A673 (cell line): ENCODE measurements around the gene TLX3. TPM values are rescaled to one million over a fixed set of nuclear protein-coding genes. Genes with fewer than 3 reads are reported as not detected.

Source experiments
- BruUV-seq: library from RNA; stranded (reverse); fragments of 400-500 nt; replicated peaks from 2 replicates; lab custom pipeline; 2021; lab: Mats Ljungman, UMichigan
- CTCF ChIA-PET: fragments of 300-600 bp; sonication (Branson Sonifier 250); formaldehyde crosslinking; loops from one replicate; lab custom pipeline; 2022; ENCODE audit warnings: antibody characterized with exemption; lab: Charles Lee
- POLR2A ChIA-PET: fragments of 300-600 bp; sonication (Branson Sonifier 250); formaldehyde crosslinking; loops from one replicate; lab custom pipeline; 2022; ENCODE audit warnings: antibody characterized with exemption; ENCODE audit not compliant: low non-redundant PET; lab: Charles Lee
- DNase-seq: peaks from one replicate; pipeline ENCODE4 v3.0.0-alpha.2; 2015; ENCODE audit warnings: low spot score
- H3K27ac ChIP-seq: fragments of 200-600 bp; sonication (generic); 2 replicates; pipeline ENCODE4 v1.5.1; 2016; ENCODE audit warnings: mixed run types, low read depth, mild to moderate bottlenecking, mixed read lengths, antibody characterized with exemption, low read length; ENCODE audit not compliant: poor library complexity, severe bottlenecking
- H3K27me3 ChIP-seq: fragments of 200-600 bp; sonication (generic); replicated peaks from 2 replicates; pipeline ENCODE4 v1.6.1; 2017; ENCODE audit warnings: mixed run types, low read depth, mild to moderate bottlenecking, mixed read lengths, antibody characterized with exemption, low read length; ENCODE audit not compliant: insufficient read depth, poor library complexity
- H3K36me3 ChIP-seq: fragments of 200-600 bp; sonication (generic); 2 replicates; pipeline ENCODE4 v1.6.1; 2016; ENCODE audit warnings: mixed run types, mild to moderate bottlenecking, mixed read lengths, antibody characterized with exemption, low read length; ENCODE audit not compliant: insufficient read depth, poor library complexity, severe bottlenecking
- H3K4me1 ChIP-seq: fragments of 200-600 bp; sonication (generic); 2 replicates; pipeline ENCODE4 v1.6.1; 2017; ENCODE audit warnings: mixed run types, mild to moderate bottlenecking, mixed read lengths, antibody characterized with exemption, low read length; ENCODE audit not compliant: insufficient read depth, poor library complexity, severe bottlenecking
- H3K4me3 ChIP-seq: fragments of 200-600 bp; sonication (generic); 2 replicates; pipeline ENCODE4 v1.5.1; 2016; ENCODE audit warnings: low read depth, mixed run types, mild to moderate bottlenecking, mixed read lengths, low read length; ENCODE audit not compliant: poor library complexity, severe bottlenecking
- H3K9me3 ChIP-seq: fragments of 200-600 bp; sonication (generic); 2 replicates; pipeline ENCODE4 v1.6.1; 2016; ENCODE audit warnings: mixed run types, low read depth, mild to moderate bottlenecking, mixed read lengths, antibody characterized with exemption, low read length; ENCODE audit not compliant: poor library complexity, severe bottlenecking
- CTCF ChIP-seq: fragments of 300-800, 200-600 bp; sonication (generic); conservative IDR thresholded peaks from 2 replicates; pipeline ENCODE4 v1.5.1; 2017; ENCODE audit warnings: low read depth, mild to moderate bottlenecking, antibody characterized with exemption, low read length, moderate library complexity, mixed read lengths
- EZH2 ChIP-seq: fragments of 200-600 bp; sonication (generic); IDR thresholded peaks from 2 replicates; pipeline ENCODE4 v1.6.1; 2017; ENCODE audit warnings: borderline replicate concordance, low read depth, mild to moderate bottlenecking, mixed read lengths, antibody characterized with exemption, low read length; ENCODE audit not compliant: poor library complexity, severe bottlenecking
- intact Hi-C: fragments of 100-400 bp; cut with micrococcal nuclease; formaldehyde crosslinking; loops from one replicate; pipeline ENCODE4 v1.10.0; 2022; ENCODE audit not compliant: unreplicated experiment
- total RNA-seq: library from RNA; stranded (reverse); gene quantifications from 2 replicates; pipeline ENCODE4 v1.2.3, GENCODE V29; 2021

The TLX3 gene
- total RNA-seq, 1 experiment from 2014 or later: not detected

- DNase-seq: no peak
- intact Hi-C loops: no loop called here
- TF ChIP-seq CTCF (no peak), EZH2 (no peak)
- ChIA-PET POLR2A (no interaction called here), CTCF (no interaction called here)
- no TSS peak for BruUV-seq
- Histone ChIP-seq H3K9me3 (no peaks in the 10 kb centered on the region), H3K4me3 (no peak overlapping the region), H3K27me3 (peaks cover 4% of the 10 kb centered on the region), H3K36me3 (no peaks in the 10 kb centered on the region), H3K4me1 (no peaks in the 10 kb centered on the region), H3K27ac (no peak overlapping the region)
Observed at GRCh38 chr5:171263181-171263580, 45.9 kb upstream of the TLX3 start.

DNA sequence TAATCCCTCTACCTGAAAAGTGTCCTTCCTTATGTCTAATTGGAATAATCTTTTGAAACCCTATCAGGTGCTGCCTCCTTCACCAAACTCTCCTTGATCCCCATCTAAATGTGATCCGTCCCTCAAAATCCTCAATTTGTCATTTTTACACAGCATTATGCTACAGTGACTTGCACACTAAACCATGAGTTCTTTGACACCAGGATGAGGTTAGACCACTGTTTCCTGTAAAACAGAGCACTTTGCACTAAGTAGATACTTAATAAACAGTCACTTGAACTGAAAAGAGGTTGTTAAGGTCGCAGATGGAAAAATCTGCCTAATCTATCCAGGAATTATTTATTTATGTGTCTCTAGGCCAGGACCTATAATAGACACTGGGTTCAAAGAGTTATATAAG, 44.2 kb upstream of the TLX3 start:
- intact Hi-C loops: no loop called here
- BruUV-seq: no TSS peak

DNA sequence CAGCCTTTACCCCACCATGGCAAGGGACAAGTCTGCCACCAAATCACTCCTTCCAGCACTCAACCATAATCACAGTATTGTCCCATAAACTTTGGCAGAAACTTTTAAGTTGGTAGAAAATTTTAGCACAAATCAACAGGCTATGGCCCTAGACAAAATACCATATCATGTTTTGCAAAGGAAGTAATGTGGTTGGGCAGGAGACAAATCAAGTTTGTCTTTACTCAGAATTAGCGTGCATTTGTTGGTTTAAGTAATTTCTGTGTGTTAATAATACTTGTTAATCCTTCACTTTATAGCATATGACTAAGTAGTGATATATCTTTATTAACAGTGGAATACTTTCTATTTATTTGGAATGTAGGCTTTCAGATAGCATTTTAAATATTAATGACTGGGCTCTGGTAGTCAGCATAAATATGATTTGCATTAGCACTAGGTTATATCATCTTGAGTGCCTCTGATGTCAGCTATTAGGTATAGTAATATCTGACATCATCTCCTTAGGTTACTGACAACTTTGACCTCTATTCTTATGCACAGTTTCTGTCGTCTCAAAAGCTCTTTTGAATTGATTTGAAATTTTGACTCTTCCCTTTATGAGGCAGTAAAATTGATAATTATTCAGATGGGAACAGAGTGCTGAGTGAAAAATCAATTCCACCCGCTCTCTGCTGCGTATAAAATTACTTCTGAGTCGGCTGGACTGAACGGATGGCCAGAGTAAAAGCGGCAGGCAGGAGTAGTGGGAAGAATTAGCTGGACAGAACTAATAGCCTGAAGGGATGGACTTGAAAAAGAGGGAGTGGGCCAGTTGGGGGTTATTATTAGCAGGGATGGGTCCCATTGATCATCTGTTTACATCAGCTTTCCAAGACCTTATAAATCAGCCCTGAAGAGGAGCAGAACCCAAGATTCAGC, 40.1 kb upstream of the TLX3 start:
- DNase-seq: no peak
- no peaks in the 10 kb centered on the region for H3K4me1 ChIP-seq
- no peaks in the 10 kb centered on the region for H3K27me3 ChIP-seq
- TF ChIP-seq EZH2 (no peak), CTCF (no peak)
- no TSS peak for BruUV-seq
- H3K27ac ChIP-seq: no peak overlapping the region
- H3K36me3 ChIP-seq: no peaks in the 10 kb centered on the region
- H3K9me3 ChIP-seq: no peaks in the 10 kb centered on the region
- ChIA-PET POLR2A (no interaction called here), CTCF (no interaction called here)
- H3K4me3 ChIP-seq: no peak overlapping the region
- intact Hi-C loops: no loop called here

More for the DNA sequence above, 44.2 kb upstream of the TLX3 start:
- H3K27ac ChIP-seq: no peak overlapping the region
- no peak for DNase-seq
- ChIA-PET CTCF (no interaction called here), POLR2A (no interaction called here)
- H3K4me1 ChIP-seq: no peaks in the 10 kb centered on the region
- H3K27me3 ChIP-seq: peaks cover 4% of the 10 kb centered on the region
- no peaks in the 10 kb centered on the region for H3K9me3 ChIP-seq
- TF ChIP-seq CTCF: no peak
- TF ChIP-seq EZH2: no peak
- no peaks in the 10 kb centered on the region for H3K36me3 ChIP-seq
- H3K4me3 ChIP-seq: no peak overlapping the region
